HepG2 (cell line): ENCODE data around the gene CNTFR. TPM values are rescaled to one million over a fixed set of nuclear protein-coding genes. Genes with fewer than 3 reads are reported as not detected.

Experiments used
- HDAC6 ChIP-seq: fragments of 200-600 bp; sonication (generic); IDR thresholded peaks from 2 replicates; pipeline ENCODE4 v1.7.0; 2017; ENCODE audit warnings: mild to moderate bottlenecking, antibody characterized with exemption, low read length, low read depth
- HMG20A ChIP-seq: IDR thresholded peaks from 2 replicates; pipeline ENCODE4 v1.6.1; 2016; ENCODE audit warnings: borderline replicate concordance
- HNRNPH1 ChIP-seq: fragments of 200-400 bp; formaldehyde crosslinking; optimal IDR thresholded peaks from 2 replicates; pipeline ENCODE3; 2017; ENCODE audit warnings: mild to moderate bottlenecking, low read depth, low read length
- KMT2B ChIP-seq: IDR thresholded peaks from 2 replicates; pipeline ENCODE4 v1.6.1; 2016; ENCODE audit warnings: missing genetic modification reagents, missing compliant biosample characterization
- PCBP2 ChIP-seq: fragments of 200-400 bp; formaldehyde crosslinking; optimal IDR thresholded peaks from 2 replicates; pipeline ENCODE3; 2018; ENCODE audit warnings: low read length, low read depth; ENCODE audit not compliant: poor library complexity, severe bottlenecking
- SIN3B ChIP-seq: fragments of 150-350 bp; IDR thresholded peaks from 2 replicates; pipeline ENCODE4 v1.6.1; 2014; ENCODE audit warnings: low read length
- SOX13 ChIP-seq, 3 experiments: fragments of 450-650 bp in 1 of 3; sonication (generic) in 1 of 3; formaldehyde crosslinking in 1 of 3; IDR thresholded peaks in 2 of 3; conservative IDR thresholded peaks in 1 of 3; 2 replicates each; pipeline versions ENCODE4 v1.5.0 to v1.6.1; 2016 to 2020; ENCODE audit warnings: antibody characterized with exemption in 1 of 3, mild to moderate bottlenecking in 1 of 3, missing compliant biosample characterization in 1 of 3, missing genetic modification reagents in 1 of 3, moderate library complexity in 1 of 3
- TARDBP ChIP-seq: sonication (generic); formaldehyde crosslinking; IDR thresholded peaks from 2 replicates; pipeline ENCODE4 v1.8.0; 2022; ENCODE audit warnings: mild to moderate bottlenecking, missing genetic modification reagents
- TOE1 ChIP-seq: sonication (generic); formaldehyde crosslinking; IDR thresholded peaks from 2 replicates; pipeline ENCODE4 v1.4.0; 2020; ENCODE audit warnings: mild to moderate bottlenecking, missing genetic modification reagents
- ZNF256 ChIP-seq: sonication (generic); formaldehyde crosslinking; conservative IDR thresholded peaks from 2 replicates; pipeline ENCODE4 v1.4.0; 2020; ENCODE audit warnings: missing genetic modification reagents
- ZNF644 ChIP-seq: IDR thresholded peaks from 2 replicates; pipeline ENCODE4 v1.6.1; 2016; ENCODE audit warnings: low read depth
- ZNF749 ChIP-seq: sonication (generic); formaldehyde crosslinking; IDR thresholded peaks from 2 replicates; pipeline ENCODE4 v1.8.0; 2022; ENCODE audit warnings: mild to moderate bottlenecking, missing genetic modification reagents, moderate library complexity, borderline replicate concordance
- ZNF883 ChIP-seq: sonication (generic); formaldehyde crosslinking; IDR thresholded peaks from 2 replicates; pipeline ENCODE4 v1.5.1; 2020; ENCODE audit warnings: mild to moderate bottlenecking, missing genetic modification reagents; ENCODE audit errors: not compliant biosample characterization
- polyA plus RNA-seq, 8 experiments: library from polyadenylated mRNA; depleted of rRNA in 3 of 8; stranded (reverse) in 7 of 8; unstranded in 1 of 8; fragments of >200 nt; fragmentation: Illumina TruSeq in 4 of 8; extraction: Trizol in 4 of 8; gene quantifications; 2 replicates each; pipeline versions ENCODE4 v1.2.1 to v1.2.3, GENCODE V29; 2011 to 2016; ENCODE audit warnings: low read depth in 4 of 8, missing spikeins in 1 of 8, mixed read lengths in 1 of 8; ENCODE audit not compliant: insufficient read depth in 1 of 8
- total RNA-seq, 5 experiments: library from RNA; depleted of rRNA; stranded (reverse); fragments of >200 nt; fragmentation: Illumina TruSeq; extraction: Trizol; gene quantifications; 2 replicates each; pipeline ENCODE4 v1.2.3, GENCODE V29; 2016; ENCODE audit warnings: low read depth in 1 of 5
- TF ChIP-seq, protein P1 (sequence below): sonication (generic); formaldehyde crosslinking; IDR thresholded peaks from 2 replicates; pipeline ENCODE4 v1.4.0; 2020; ENCODE audit warnings: missing genetic modification reagents, mild to moderate bottlenecking, borderline replicate concordance
- TF ChIP-seq, protein P2 (sequence below): sonication (generic); formaldehyde crosslinking; conservative IDR thresholded peaks from 2 replicates; pipeline ENCODE4 v1.5.0; 2020; ENCODE audit warnings: missing genetic modification reagents
- TF ChIP-seq, protein P3 (sequence below): sonication (generic); formaldehyde crosslinking; IDR thresholded peaks from 2 replicates; pipeline ENCODE4 v1.4.0; 2020; ENCODE audit warnings: low read depth, mild to moderate bottlenecking, missing genetic modification reagents
- TF ChIP-seq, protein P4 (sequence below): sonication (generic); formaldehyde crosslinking; IDR thresholded peaks from 2 replicates; pipeline ENCODE4; 2020; ENCODE audit warnings: missing genetic modification reagents, mild to moderate bottlenecking, borderline replicate concordance
- TF ChIP-seq, protein P5 (sequence below): sonication (generic); formaldehyde crosslinking; IDR thresholded peaks from 2 replicates; pipeline ENCODE4 v1.4.0; 2020; ENCODE audit warnings: missing genetic modification reagents

CNTFR gene
- total and polyA plus RNA-seq, 2 of the 13 experiments (the other 11 are each of a cell fraction or from before 2014, with no cell fraction given): not detected

DNA sequence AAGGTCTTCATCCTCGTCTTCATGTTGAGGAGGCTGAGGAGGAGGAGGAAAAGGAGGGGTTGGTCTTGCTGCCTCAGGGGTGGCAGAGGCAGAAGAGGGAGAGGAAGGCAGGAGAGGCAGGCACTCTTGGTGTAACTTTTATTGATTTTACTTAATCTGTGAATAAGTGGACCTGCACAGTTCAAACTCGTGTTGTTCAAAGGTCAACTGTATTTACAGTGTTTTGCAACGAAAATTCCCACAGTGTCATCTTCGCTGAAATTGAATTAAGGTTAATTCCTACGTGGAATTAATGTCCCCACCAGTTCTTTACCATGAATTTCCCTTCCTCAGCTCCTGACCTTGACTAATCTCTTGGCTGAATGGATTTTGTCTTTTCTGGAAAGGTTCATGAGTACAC is 45.5 kb downstream of the CNTFR start (continued):
- TF ChIP-seq, protein P1, sequence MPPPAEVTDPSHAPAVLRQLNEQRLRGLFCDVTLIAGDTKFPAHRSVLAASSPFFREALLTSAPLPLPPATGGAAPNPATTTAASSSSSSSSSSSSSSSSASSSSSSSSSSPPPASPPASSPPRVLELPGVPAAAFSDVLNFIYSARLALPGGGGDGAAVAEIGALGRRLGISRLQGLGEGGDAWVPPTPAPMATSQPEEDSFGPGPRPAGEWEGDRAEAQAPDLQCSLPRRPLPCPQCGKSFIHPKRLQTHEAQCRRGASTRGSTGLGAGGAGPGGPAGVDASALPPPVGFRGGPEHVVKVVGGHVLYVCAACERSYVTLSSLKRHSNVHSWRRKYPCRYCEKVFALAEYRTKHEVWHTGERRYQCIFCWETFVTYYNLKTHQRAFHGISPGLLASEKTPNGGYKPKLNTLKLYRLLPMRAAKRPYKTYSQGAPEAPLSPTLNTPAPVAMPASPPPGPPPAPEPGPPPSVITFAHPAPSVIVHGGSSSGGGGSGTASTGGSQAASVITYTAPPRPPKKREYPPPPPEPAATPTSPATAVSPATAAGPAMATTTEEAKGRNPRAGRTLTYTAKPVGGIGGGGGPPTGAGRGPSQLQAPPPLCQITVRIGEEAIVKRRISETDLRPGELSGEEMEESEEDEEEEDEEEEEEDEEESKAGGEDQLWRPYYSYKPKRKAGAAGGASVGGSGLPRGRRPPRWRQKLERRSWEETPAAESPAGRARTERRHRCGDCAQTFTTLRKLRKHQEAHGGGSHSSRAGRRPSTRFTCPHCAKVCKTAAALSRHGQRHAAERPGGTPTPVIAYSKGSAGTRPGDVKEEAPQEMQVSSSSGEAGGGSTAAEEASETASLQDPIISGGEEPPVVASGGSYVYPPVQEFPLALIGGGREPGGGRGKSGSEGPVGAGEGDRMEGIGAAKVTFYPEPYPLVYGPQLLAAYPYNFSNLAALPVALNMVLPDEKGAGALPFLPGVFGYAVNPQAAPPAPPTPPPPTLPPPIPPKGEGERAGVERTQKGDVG (CRISPR knock-in tag): no peak
- TF ChIP-seq ZNF256 (CRISPR knock-in tag) (no peak), SIN3B (no peak), ZNF644 (CRISPR knock-in tag) (no peak), ZNF749 (no peak), TOE1 (CRISPR knock-in tag) (no peak), KMT2B (CRISPR knock-in tag) (no peak), PCBP2 (no peak), ZNF883 (CRISPR knock-in tag) (no peak), HNRNPH1 (no peak), HMG20A (CRISPR knock-in tag) (peak; percentile 71), TARDBP (CRISPR knock-in tag) (no peak), SOX13 (IDR thresholded peaks at IDR 0.05) (no peak), SOX13 (CRISPR knock-in tag; conservative IDR thresholded peaks at IDR 0.05 in 1 of 2, IDR thresholded peaks at IDR 0.05 in 1 of 2) (peak in 1 of 2 experiments; percentile 68; a peak in 2 of 4 replicates), HDAC6 (no peak)
- TF ChIP-seq, protein P2, sequence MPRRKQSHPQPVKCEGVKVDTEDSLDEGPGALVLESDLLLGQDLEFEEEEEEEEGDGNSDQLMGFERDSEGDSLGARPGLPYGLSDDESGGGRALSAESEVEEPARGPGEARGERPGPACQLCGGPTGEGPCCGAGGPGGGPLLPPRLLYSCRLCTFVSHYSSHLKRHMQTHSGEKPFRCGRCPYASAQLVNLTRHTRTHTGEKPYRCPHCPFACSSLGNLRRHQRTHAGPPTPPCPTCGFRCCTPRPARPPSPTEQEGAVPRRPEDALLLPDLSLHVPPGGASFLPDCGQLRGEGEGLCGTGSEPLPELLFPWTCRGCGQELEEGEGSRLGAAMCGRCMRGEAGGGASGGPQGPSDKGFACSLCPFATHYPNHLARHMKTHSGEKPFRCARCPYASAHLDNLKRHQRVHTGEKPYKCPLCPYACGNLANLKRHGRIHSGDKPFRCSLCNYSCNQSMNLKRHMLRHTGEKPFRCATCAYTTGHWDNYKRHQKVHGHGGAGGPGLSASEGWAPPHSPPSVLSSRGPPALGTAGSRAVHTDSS (CRISPR knock-in tag): no peak
- TF ChIP-seq, protein P3, sequence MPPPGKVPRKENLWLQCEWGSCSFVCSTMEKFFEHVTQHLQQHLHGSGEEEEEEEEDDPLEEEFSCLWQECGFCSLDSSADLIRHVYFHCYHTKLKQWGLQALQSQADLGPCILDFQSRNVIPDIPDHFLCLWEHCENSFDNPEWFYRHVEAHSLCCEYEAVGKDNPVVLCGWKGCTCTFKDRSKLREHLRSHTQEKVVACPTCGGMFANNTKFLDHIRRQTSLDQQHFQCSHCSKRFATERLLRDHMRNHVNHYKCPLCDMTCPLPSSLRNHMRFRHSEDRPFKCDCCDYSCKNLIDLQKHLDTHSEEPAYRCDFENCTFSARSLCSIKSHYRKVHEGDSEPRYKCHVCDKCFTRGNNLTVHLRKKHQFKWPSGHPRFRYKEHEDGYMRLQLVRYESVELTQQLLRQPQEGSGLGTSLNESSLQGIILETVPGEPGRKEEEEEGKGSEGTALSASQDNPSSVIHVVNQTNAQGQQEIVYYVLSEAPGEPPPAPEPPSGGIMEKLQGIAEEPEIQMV (CRISPR knock-in tag): no peak
- TF ChIP-seq, protein P4, sequence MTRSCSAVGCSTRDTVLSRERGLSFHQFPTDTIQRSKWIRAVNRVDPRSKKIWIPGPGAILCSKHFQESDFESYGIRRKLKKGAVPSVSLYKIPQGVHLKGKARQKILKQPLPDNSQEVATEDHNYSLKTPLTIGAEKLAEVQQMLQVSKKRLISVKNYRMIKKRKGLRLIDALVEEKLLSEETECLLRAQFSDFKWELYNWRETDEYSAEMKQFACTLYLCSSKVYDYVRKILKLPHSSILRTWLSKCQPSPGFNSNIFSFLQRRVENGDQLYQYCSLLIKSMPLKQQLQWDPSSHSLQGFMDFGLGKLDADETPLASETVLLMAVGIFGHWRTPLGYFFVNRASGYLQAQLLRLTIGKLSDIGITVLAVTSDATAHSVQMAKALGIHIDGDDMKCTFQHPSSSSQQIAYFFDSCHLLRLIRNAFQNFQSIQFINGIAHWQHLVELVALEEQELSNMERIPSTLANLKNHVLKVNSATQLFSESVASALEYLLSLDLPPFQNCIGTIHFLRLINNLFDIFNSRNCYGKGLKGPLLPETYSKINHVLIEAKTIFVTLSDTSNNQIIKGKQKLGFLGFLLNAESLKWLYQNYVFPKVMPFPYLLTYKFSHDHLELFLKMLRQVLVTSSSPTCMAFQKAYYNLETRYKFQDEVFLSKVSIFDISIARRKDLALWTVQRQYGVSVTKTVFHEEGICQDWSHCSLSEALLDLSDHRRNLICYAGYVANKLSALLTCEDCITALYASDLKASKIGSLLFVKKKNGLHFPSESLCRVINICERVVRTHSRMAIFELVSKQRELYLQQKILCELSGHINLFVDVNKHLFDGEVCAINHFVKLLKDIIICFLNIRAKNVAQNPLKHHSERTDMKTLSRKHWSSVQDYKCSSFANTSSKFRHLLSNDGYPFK (CRISPR knock-in tag): no peak
- TF ChIP-seq, protein P5, sequence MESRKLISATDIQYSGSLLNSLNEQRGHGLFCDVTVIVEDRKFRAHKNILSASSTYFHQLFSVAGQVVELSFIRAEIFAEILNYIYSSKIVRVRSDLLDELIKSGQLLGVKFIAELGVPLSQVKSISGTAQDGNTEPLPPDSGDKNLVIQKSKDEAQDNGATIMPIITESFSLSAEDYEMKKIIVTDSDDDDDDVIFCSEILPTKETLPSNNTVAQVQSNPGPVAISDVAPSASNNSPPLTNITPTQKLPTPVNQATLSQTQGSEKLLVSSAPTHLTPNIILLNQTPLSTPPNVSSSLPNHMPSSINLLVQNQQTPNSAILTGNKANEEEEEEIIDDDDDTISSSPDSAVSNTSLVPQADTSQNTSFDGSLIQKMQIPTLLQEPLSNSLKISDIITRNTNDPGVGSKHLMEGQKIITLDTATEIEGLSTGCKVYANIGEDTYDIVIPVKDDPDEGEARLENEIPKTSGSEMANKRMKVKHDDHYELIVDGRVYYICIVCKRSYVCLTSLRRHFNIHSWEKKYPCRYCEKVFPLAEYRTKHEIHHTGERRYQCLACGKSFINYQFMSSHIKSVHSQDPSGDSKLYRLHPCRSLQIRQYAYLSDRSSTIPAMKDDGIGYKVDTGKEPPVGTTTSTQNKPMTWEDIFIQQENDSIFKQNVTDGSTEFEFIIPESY: no peak
